ENCODE data around the gene KIF1C.

- no peak for TF ChIP-seq EZH2 (IDR thresholded peaks at IDR 0.05; ENCODE audit: insufficient read depth, poor library complexity, severe bottlenecking)
- no peak for TF ChIP-seq EZH2phosphoT487 (IDR thresholded peaks at IDR 0.05; ENCODE audit: insufficient read depth, low read depth)
These were observed 44.2 kb upstream of the KIF1C start for GRCh38 chr17:4953451-4953961.

Data from GM23248 (cell line).